H9 (cell line): Measurements from ENCODE around the gene PLEKHA4. TPM values are rescaled to one million over a fixed set of nuclear protein-coding genes. Genes with fewer than 3 reads are reported as not detected.

Experiments used
- DNase-seq: peaks from one replicate; pipeline ENCODE4 v3.0.0-alpha.2; 2017
- H2AFZ ChIP-seq: one replicate; pipeline ENCODE4 v1.6.1; 2013; ENCODE audit warnings: mild to moderate bottlenecking, low read length, control low read depth, moderate library complexity
- H2AK5ac ChIP-seq: 2 replicates; pipeline ENCODE4 v1.6.1; 2013; ENCODE audit warnings: low read length, control low read depth, mixed read lengths; ENCODE audit not compliant: insufficient read length
- H2BK120ac ChIP-seq: one replicate; pipeline ENCODE4 v1.6.1; 2013; ENCODE audit warnings: low read depth, mild to moderate bottlenecking, low read length, control low read depth, inconsistent platforms; ENCODE audit not compliant: poor library complexity, severe bottlenecking
- H2BK12ac ChIP-seq: 2 replicates; pipeline ENCODE4 v1.6.1; 2013; ENCODE audit warnings: low read length, control low read depth, mixed read lengths, low read depth; ENCODE audit not compliant: insufficient read length
- H2BK15ac ChIP-seq: 2 replicates; pipeline ENCODE4 v1.6.1; 2013; ENCODE audit warnings: low read depth, low read length, control low read depth
- H2BK20ac ChIP-seq: one replicate; pipeline ENCODE4 v1.6.1; 2013; ENCODE audit warnings: low read depth, mild to moderate bottlenecking, low read length, control low read depth, inconsistent platforms; ENCODE audit not compliant: poor library complexity, severe bottlenecking
- H2BK5ac ChIP-seq: 2 replicates; pipeline ENCODE4 v1.6.1; 2013; ENCODE audit warnings: low read length, control low read depth, mixed read lengths; ENCODE audit not compliant: insufficient read length
- H3K14ac ChIP-seq: 2 replicates; pipeline ENCODE4 v1.6.1; 2013; ENCODE audit warnings: low read length, control low read depth; ENCODE audit not compliant: insufficient read depth
- H3K18ac ChIP-seq: 2 replicates; pipeline ENCODE4 v1.6.1; 2013; ENCODE audit warnings: low read depth, mild to moderate bottlenecking, mixed read lengths, low read length, control low read depth; ENCODE audit not compliant: insufficient read length
- H3K23ac ChIP-seq: 2 replicates; pipeline ENCODE4 v1.6.1; 2013; ENCODE audit warnings: low read length, control low read depth, mixed read lengths, low read depth; ENCODE audit not compliant: insufficient read length
- H3K23me2 ChIP-seq: 2 replicates; pipeline ENCODE4 v1.6.1; 2013; ENCODE audit warnings: low read depth, mild to moderate bottlenecking, mixed read lengths, low read length, control low read depth; ENCODE audit not compliant: insufficient read length, poor library complexity, severe bottlenecking
- H3K27ac ChIP-seq: 2 replicates; pipeline ENCODE4 v1.5.1; 2013; ENCODE audit warnings: low read length, control low read depth, mixed read lengths, low read depth; ENCODE audit not compliant: insufficient read length
- H3K27me3 ChIP-seq: 2 replicates; pipeline ENCODE4 v1.6.1; 2013; ENCODE audit warnings: low read length, control low read depth, inconsistent platforms; ENCODE audit not compliant: insufficient read depth
- H3K4ac ChIP-seq: 2 replicates; pipeline ENCODE4 v1.6.1; 2013; ENCODE audit warnings: low read depth, mild to moderate bottlenecking, control low read depth, inconsistent platforms, low read length, moderate library complexity
- H3K4me1 ChIP-seq: 2 replicates; pipeline ENCODE4 v1.6.1; 2013; ENCODE audit warnings: low read length, control low read depth, inconsistent platforms; ENCODE audit not compliant: insufficient read depth
- H3K4me2 ChIP-seq: 2 replicates; pipeline ENCODE4 v1.6.1; 2013; ENCODE audit warnings: low read length, control low read depth, mixed read lengths; ENCODE audit not compliant: insufficient read length, insufficient read depth
- H3K56ac ChIP-seq: 2 replicates; pipeline ENCODE4 v1.6.1; 2013; ENCODE audit warnings: low read depth, mild to moderate bottlenecking, mixed read lengths, low read length, control low read depth; ENCODE audit not compliant: insufficient read length
- H3K79me1 ChIP-seq: 2 replicates; pipeline ENCODE4 v1.6.1; 2013; ENCODE audit warnings: low read depth, mild to moderate bottlenecking, moderate library complexity, low read length, control low read depth, inconsistent platforms; ENCODE audit not compliant: insufficient read depth, poor library complexity, severe bottlenecking
- H3K79me2 ChIP-seq: 2 replicates; pipeline ENCODE4 v1.6.1; 2013; ENCODE audit warnings: low read length, control low read depth, inconsistent platforms; ENCODE audit not compliant: insufficient read depth
- H3K9ac ChIP-seq: 2 replicates; pipeline ENCODE4 v1.6.1; 2013; ENCODE audit warnings: low read length, control low read depth, mixed read lengths; ENCODE audit not compliant: insufficient read length; ENCODE audit errors: extremely low read depth
- H3K9me3 ChIP-seq: one replicate; pipeline ENCODE4 v1.6.1; 2013; ENCODE audit warnings: low read depth, low read length, inconsistent platforms; ENCODE audit not compliant: control insufficient read depth
- H3T11ph ChIP-seq: one replicate; pipeline ENCODE4 v1.6.1; 2013; ENCODE audit warnings: mild to moderate bottlenecking, low read length, control low read depth, inconsistent platforms
- H4K20me1 ChIP-seq: one replicate; pipeline ENCODE4 v1.6.1; 2013; ENCODE audit not compliant: control insufficient read depth, insufficient read length, insufficient read depth
- H4K5ac ChIP-seq: 2 replicates; pipeline ENCODE4 v1.6.1; 2013; ENCODE audit warnings: low read depth, mild to moderate bottlenecking, mixed read lengths, low read length, control low read depth; ENCODE audit not compliant: insufficient read length
- H4K8ac ChIP-seq: replicated peaks from 2 replicates; pipeline ENCODE4 v1.6.1; 2013; ENCODE audit warnings: low read length, control low read depth, mixed read lengths, low read depth; ENCODE audit not compliant: insufficient read length
- H4K91ac ChIP-seq: 2 replicates; pipeline ENCODE4 v1.6.1; 2013; ENCODE audit warnings: low read depth, mild to moderate bottlenecking, moderate library complexity, mixed read lengths, low read length, control low read depth; ENCODE audit not compliant: insufficient read length
- H3K27ac Mint-ChIP-seq, 3 experiments: 2 replicates in 2 of 3; 3 replicates in 1 of 3; pipeline ENCODE4 v1.8.0; 2020 to 2021; ENCODE audit warnings: mixed read lengths in 3 of 3, mild to moderate bottlenecking in 1 of 3, moderate library complexity in 1 of 3
- H3K27me3 Mint-ChIP-seq: 2 replicates; pipeline ENCODE4 v1.8.0; 2021; ENCODE audit warnings: low read depth, mild to moderate bottlenecking, moderate library complexity, mixed read lengths
- H3K36me3 Mint-ChIP-seq, 3 experiments: 2 replicates in 2 of 3; 3 replicates in 1 of 3; pipeline ENCODE4 v1.8.0; 2020 to 2021; ENCODE audit warnings: low read depth in 3 of 3, mixed read lengths in 3 of 3; ENCODE audit not compliant: insufficient read depth in 1 of 3
- H3K4me1 Mint-ChIP-seq, 2 experiments: 2 replicates each; pipeline ENCODE4 v1.8.0; 2020; ENCODE audit warnings: mixed read lengths in 2 of 2
- H3K4me3 Mint-ChIP-seq, 2 experiments: 2 replicates in 1 of 2; 3 replicates in 1 of 2; pipeline ENCODE4 v1.8.0; 2020 to 2021; ENCODE audit warnings: mild to moderate bottlenecking in 2 of 2, mixed read lengths in 2 of 2, moderate library complexity in 1 of 2
- H3K9me3 Mint-ChIP-seq, 2 experiments: 2 replicates in 1 of 2; 3 replicates in 1 of 2; pipeline ENCODE4 v1.8.0; 2020; ENCODE audit warnings: mild to moderate bottlenecking in 2 of 2, mixed read lengths in 2 of 2, moderate library complexity in 1 of 2
- CTCF ChIP-seq: fragments of 200-600 bp; sonication (generic); conservative IDR thresholded peaks from 3 replicates; pipeline ENCODE4 v1.8.0; 2021; ENCODE audit warnings: antibody characterized with exemption, mild to moderate bottlenecking
- WGBS: extraction: QIAGEN DNeasy Blood & Tissue Kit; methylation state at CpG from one replicate; pipeline ENCODE4 v1.1.7; 2013; ENCODE audit warnings: missing lambda C conversion rate, low lambda C conversion rate, mixed read lengths; ENCODE audit not compliant: insufficient read length; ENCODE audit errors: extremely low coverage; 5-methylcytosine and 5-hydroxymethylcytosine counted together
- total RNA-seq: library from RNA; stranded (reverse); gene quantifications from 2 replicates; pipeline ENCODE4 v1.2.1, GENCODE V29; 2021

The PLEKHA4 gene
- total RNA-seq, 1 experiment from 2014 or later = 15.3 TPM

- Histone ChIP-seq H3K9me3 (no peaks in the 10 kb centered on the region), H4K91ac (no peak overlapping the region), H3K18ac (no peak overlapping the region), H2AFZ (no peak overlapping the region), H3K27me3 (no peaks in the 10 kb centered on the region), H2BK12ac (no peak overlapping the region), H2BK15ac (no peak overlapping the region), H3T11ph (no peak overlapping the region), H2BK5ac (no peak overlapping the region), H3K27ac (no peak overlapping the region), H3K23me2 (peaks cover 15% of the 10 kb centered on the region), H2BK20ac (no peak overlapping the region), H4K8ac (no peak overlapping the region), H3K4ac (no peak overlapping the region), H4K20me1 (no peaks in the 10 kb centered on the region), H2AK5ac (no peak overlapping the region), H3K23ac (no peak overlapping the region), H3K79me2 (no peaks in the 10 kb centered on the region), H3K4me2 (peak overlapping the region; percentile 27), H3K4me1 (no peaks in the 10 kb centered on the region), H3K9ac (no peak overlapping the region), H2BK120ac (no peak overlapping the region), H3K56ac (no peak overlapping the region), H3K14ac (no peak overlapping the region), H3K79me1 (no peaks in the 10 kb centered on the region), H4K5ac (no peak overlapping the region)
- H3K27ac Mint-ChIP-seq = peak overlapping the region in 2 of 3 experiments; percentile 48 to 66; a peak in 2 of 7 replicates
- peak; percentile 94 for DNase-seq
- no peaks in the 10 kb centered on the region for H3K9me3 Mint-ChIP-seq
- no peak for TF ChIP-seq CTCF
- peaks cover 8 to 37% of the 10 kb centered on the region in 2 experiments for H3K4me1 Mint-ChIP-seq
- peaks cover 2% of the 10 kb centered on the region; the same call in 1 of the 2 replicates for H3K27me3 Mint-ChIP-seq
- WGBS = no CpG with 5 or more reads among the region's 25 CpGs
- H3K36me3 Mint-ChIP-seq = peaks cover 0 to 3% (median 1%) of the 10 kb centered on the region in 3 experiments; a peak in 2 of 7 replicates
- H3K4me3 Mint-ChIP-seq = peak overlapping the region; percentile 41 to 77
These were observed 27.8 kb upstream of the PLEKHA4 start for GRCh38 chr19:48896191-48896720.
